GM18868 (cell line): ENCODE data around the gene TFR2.

Source experiments
- ATAC-seq: cut with Tn5 transposase; IDR thresholded peaks from one replicate; pipeline ENCODE4 v1.9.1; 2021; ENCODE audit warnings: mild to moderate bottlenecking, moderate library complexity; ENCODE audit not compliant: unreplicated experiment

Gene TFR2

DNA sequence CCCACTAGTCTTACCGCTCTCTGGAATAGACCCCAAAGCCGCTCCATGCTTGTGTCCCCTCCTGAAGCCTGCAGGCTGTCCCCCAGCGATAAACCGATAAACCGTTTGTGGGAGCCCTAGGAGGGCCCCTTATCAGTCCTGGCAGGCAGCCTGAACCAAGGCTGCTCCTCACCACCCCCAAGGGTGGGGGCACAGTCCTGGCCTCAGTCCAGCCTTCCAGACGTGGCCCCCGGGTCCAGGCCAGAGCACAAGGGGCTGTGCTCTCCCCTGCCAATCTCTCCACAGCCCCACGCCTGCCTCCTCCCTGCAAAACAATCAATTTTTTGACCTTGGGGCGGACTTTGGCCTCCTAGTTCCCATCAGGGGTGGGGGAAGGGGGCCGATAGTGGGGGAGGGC, at the start of gene TFR2:
Gene TFR2, minus strand, starts transcription at position 90 of the 397 bp plus-strand sequence. Its CDS starts 43 bp downstream, at position 47.
- ATAC-seq: no peak

DNA sequence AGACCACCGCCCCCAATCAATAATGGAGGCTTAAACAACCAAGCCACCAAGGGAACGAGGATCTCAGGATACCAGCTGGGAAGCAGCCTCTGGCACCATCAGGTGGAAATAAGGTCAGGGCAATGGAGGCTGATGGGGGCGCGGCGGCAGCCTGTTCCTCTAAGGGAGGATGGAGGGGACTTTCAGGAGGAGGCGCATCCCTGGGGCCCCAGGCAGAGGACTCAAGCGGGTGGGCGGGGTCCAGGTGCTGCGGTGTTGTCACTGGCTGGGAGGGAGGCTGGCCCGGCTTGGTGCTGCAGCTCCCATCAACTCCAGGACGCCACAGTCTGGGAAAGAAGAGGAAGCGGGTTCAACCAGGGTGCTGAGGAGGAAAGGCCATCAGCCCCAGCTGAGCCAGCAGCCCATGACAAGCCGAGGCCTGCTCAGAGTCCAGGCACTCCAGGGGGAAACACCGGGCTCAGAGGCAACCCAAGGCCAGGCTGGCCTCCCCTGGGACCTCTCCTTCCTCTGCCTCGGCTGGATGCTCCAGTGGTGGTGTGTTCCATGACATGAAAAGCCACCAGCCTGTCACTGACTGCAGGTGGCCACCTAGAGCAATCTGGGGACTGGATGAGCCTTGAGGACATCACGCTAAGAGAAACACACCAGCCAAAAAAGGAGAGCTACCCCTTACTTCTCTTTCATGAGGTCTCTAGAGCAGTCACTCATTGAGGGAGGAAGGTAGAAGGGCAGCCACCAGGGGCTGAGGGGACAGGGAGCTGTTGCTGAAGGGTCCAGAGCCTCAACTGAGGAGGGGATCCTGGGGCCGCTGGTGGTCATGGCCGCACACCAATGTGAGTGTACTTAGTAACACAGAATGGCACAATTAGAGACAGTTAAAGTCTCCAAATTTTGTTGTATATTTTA, 48.1 kb upstream of the TFR2 start:
- ATAC-seq: no peak

DNA sequence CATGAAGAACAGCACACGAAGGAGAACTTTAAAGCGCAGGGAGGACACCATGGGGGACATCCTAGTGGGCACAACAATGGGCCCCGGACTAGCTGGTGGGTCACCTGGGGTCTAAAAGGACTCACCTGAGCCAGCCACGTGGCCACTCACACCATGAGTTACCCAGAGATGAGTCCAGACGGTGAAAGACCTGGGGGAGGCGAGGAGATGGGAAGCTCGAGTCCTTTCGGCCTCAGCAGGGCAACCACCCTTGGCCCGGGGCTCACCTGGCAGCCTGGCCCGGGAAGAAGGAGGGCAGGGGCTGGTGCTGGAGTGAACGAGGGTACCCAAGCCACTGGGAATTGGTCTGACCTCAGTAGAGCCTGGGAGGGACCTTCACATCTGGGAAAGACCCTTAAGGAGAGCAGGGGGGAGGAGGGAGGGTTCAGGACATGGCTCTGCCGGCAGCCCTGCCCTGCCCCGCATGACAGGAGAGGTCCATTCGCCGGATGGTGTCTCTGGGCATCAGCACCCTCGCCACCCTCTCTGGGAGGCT, 47.0 kb upstream of the TFR2 start:
- no peak for ATAC-seq

DNA sequence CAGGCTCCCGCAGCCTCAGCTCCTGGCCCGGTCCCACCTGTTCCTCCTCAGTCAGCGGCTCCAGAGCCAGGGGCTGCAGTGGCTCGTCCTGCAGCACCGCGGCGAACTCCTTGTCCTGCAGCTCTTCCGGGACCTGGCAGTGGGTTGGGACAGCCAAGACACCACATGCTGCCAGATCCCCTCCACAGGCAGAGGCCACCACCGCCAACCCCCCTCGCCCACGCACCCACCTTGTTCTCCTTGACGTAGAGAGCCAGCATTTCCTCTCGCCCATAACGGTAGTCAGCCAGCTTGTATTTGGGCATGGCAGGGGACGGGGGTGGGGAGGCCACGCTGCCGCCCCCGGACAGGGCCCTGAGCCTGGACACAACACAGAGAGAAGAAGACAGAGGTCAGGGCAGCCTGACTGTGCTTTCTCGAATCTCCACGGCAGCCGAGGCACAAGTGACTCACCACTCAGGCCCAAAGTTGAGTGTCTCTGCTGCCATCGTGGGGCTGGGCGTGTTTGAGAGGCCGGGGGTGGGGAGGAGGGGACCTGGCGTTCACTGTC, 46.5 kb upstream of the TFR2 start:
- ATAC-seq: no peak

DNA sequence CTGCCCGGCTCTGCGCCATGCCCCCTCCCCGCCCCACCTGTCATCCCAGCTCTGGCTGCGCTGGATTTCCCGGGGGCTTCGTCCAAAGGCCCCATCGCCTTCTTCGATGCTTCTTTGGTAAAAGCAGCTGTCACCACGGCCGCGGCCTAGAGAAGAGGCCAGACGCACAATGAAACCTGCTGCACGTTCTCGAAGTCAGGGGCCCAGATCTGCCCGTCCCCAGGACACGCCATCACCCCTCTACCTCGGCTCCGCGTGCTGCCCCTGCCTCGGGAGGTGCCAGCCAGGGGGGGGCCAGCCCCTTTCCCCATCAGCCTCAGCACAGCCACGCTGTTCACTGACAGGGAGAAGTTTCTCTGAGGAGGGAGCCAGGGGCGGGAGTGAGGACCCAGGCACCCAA, 45.9 kb upstream of the TFR2 start:
- ATAC-seq: no peak

DNA sequence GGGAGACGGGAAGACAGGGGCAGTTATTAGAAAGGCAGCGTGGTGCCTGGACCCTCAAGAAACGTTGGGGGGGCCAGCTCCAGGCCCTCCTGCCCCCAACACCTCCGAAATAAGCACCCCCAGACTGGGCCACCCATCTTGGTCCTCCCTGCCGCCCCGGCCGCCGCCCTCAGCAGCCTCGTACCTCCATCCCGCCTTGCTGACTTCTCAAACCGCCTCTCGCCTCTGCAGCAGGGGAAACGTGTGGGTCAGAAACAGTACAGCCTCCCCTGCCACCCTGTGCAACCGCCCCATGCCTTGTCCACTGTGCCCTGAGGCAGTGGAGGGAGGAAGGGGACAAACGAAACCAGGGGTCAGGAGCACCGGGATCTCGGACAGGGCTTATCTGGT, 45.5 kb upstream of the TFR2 start:
- ATAC-seq: no peak

DNA sequence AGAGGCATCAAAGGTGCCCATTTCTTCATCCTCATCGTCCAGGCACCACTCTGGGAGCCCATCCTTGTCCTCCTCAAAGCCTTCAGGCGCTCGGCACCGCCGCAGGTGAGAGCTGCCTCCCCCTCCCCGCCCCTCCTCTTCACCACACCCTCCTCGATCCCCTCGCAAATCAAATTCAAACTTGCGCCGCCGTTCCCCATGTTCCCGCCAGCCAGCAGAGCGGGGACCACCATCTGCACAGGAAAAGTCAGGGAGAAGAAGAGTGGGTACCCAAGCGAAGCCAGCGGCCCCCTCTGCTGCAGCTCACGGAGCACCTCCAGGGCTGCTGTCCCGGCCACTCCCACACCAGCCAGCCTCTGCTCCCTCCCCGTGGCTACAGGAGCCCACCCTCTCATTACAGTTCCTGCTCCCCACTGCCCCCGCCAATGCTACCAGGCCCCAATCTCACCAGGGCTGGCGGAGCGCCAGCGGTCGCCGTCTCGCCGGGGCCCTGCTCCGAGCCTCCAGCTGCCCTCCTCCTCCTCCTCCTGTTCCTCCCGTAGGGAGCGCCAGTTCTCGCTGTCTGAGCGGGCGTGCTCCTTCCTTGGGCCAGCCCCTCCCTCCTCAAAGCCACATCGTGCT, 45.0 kb upstream of the TFR2 start:
- no peak for ATAC-seq

DNA sequence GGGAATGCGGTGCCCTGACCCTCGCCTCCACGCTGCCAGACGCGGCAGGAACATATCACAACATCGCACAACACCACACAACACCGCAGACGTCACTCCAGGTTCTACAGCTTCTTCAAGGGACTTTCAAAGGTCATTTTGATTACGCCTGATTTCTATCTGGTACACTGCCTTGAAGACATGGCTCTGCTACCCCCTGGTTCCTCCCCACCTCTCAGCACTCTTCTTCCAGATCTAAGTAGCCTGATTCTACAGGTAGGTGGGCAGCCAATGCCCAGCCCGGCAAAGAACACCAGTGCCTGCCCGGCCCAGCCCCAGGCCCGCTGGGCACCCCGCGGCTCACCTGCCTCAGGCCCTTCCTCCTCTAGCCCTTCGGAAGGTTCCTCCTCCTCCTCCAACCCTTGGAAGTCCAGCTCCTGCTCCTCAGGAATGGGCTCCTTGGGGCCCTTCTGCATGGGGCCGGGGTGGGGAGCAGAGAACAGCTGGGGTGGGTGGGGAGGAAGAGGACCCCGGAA, 44.3 kb upstream of the TFR2 start:
- no peak for ATAC-seq

DNA sequence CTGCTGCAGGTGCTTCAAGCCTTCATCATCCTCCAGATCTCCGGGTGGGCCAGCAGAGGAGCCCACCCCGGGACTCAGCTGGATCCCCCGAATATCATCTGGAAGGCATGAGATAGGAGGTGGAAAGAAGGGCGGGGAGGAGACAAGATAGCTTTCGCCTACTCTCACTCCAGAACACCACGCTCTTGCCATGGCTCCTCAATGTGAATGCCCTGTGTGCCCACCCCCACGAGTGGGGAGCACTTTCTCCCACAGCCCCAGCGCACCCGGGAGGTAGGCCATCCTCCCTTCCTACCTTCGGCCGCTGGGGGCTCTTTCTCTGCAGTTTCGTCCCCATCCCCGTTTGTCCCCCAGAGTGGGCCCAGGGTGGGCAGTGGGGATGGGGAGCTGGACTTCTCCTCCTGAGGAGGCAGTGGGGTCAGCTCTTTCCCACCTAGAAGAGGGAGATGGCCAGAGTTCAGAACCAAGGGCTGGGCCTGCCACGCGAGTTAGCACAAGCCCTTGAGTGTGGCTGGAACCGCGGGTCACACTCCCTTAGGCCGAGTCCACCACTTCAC, 43.8 kb upstream of the TFR2 start:
- ATAC-seq: no peak

GRCh38 chr7:100684534-100685042, 43.2 kb upstream of the TFR2 start:
- no peak for ATAC-seq

- no peak for ATAC-seq
Measured at GRCh38 chr7:100683659-100684533, 42.5 kb upstream of the TFR2 start.

DNA sequence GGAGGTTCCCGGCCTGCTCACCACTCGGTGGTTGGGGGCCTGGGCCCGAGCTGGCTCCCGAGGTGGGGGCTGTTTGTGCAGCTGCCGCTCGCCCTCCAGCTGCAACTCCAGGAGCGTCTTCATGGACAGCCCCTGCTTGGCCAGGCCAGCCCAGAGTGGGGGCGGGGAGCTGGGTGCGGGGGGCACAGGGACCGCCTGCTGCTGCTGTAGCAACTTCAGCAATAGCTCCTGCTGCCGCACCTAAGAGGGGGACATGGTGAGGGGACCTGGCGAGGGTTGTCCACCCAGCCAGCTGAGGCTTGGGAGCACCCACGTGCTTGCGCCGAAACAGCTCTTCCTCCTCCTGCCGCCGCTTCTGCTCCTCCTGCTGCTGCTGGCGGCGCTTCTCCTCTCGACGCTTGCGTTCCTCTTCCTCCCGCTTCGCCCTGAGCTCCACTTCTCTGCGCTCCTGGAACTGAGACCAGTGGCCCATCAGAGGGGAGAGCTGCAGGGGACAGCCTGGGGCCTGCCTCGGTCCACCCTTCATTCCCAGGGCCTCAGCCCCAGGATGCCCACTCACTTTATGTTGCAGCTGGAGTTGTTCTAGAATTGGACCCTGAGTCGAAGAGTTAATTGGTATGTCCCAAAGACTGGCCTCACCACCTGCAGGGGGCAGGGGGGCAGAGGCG, 41.8 kb upstream of the TFR2 start:
- no peak for ATAC-seq

- no peak for ATAC-seq
Measured at GRCh38 chr7:100682228-100682741, 40.9 kb upstream of the TFR2 start.

DNA sequence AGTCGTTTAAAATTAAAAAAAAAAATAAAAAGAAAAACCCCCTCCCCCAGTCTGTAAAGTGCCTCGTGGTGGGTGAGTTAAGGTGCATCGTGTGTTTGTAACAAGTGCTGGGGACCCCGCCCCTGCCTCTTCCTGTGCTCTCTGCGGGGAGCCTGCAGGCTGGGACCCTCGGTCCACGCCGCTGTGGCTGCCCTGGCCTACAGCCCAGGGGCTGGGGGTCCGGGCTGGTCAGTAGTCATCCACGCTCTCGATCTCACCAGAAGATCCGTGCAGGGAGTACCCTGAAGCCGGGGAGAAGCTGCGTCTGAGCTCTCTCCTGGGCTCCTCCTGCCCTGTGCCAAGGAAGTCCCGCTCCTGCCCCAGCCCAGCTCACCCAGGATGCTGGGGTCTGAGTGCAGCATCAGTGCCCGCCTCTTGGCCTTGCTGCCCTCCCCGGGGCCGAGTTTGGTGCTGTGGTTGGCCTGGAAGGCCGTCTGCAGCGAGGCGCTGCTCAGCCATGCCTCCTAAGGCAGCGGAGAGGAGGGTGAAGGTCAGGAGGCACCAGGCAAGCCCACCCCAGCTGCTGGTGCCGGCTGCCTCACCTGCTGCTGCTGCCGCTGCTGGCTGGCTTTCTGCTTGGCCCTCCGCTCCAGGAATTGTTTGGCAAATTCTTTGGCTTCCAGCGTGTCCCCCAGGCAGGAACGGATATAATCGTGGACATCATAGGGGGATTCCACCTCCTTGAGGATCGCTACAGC, 40.3 kb upstream of the TFR2 start:
- ATAC-seq: no peak

DNA sequence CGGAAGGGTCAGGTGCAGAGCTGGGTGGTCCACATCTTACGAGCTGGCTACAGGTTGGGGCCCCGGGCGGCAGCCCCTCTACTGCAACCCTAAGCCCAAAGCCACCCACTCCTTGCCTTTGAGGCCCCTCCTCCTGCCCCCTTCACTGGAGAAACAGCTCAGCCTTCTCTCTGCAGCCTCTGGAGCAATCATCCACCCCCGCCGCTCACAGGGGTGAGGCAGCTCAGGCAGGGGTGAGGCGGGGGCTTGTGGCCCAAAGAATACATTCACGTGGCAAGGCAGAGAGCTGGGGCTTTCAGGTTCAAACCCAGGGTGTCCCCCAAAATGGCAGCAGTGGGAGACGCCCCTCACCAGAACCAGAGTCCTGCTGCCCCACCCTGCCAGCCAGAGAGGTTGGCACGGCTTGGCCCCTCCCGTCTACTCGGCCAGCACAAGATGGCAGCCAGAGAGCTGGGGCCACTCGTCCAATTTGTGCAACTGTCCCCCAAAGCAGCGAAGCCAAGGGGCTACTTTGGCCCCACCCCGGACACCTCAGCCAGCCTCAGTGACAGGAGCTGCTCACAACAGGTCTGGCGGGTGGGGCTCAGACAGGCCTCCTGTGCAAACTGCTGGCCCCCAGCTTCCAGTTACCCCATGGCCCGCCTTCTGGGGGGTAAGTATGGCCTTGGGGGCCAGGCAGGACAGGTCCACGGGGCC, 39.4 kb upstream of the TFR2 start:
- no peak for ATAC-seq

DNA sequence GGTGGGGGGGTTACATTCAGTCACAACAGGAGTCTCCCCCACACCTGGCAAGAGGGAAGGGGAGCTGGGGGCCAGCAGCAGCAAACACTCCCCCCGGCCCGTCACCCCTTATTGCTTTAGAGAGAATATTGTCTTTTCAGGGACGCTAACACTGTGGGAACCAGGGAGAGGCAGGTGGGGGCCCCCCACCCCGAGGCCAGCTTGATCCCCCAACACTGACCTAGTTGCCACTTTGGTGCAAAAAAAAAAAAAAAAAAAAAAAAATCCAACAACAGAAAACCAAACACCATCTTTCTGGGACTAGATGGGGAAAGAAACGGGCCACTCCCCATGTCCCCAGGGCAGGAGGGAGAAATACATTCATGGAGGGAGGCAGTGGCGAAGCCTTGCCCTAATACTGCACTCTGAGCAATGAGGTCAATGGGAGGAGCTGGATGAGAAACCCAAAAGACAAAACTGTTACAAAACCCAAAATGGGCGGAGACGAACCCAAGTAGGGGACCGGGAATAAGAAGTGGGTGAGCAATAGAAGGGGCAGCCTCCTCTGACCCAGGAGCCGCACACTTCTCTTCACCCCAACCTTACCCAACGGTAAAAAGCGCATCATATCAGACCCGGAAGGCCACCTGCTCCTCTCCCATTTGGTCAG, 38.7 kb upstream of the TFR2 start:
- ATAC-seq: no peak

DNA sequence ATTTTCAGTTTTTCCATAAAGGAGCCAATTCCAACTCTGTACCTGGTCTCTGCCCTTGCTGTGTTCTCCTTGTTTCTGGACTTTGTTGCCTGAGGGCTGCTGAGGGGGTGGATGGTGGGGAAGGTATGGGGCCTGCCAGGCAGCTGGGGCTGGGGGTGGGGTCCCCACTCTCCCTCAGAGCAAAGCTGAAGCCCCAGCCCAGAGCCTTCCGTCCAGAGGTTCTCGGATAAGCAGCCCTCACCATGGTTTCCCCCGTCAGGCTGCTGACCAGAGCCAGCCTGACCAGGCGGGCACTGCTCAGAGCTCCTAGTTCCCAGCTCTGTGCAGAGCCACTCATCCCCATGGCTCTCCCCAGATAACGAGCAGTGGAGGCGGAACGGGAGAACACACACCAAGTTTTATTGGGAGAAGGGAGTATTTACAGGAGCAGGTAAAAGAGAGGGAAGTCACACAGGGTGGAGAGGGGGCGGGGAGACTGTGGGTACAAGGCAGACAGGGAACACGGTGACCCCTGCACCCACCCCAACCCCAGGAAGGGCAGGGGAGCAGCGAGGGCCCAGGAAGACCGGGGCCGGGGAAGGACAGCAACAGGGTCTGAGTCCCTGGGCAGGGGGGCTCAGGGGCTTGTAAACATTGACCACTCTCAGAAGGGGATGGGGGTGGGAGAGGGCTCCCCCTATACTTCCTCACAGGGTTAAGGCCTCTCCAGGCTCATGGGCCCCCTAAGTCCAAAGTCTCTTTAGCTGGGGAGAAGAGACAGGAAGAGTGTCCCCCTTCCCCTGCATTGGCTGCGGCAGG, 38.0 kb upstream of the TFR2 start:
- ATAC-seq: no peak
